ENCODE measurements around the gene CFAP221. TPM values are rescaled to one million over a fixed set of nuclear protein-coding genes. Genes with fewer than 3 reads are reported as not detected.

CFAP221 gene
- total RNA-seq, 1 donor from 2014 or later, result not detected

- Histone ChIP-seq H3K4me1 (no peaks in the 10 kb centered on the region), H3K4me3 (no peak overlapping the region), H3K27me3 (no peaks in the 10 kb centered on the region), H3K9me3 (no peaks in the 10 kb centered on the region), H3K36me3 (no peaks in the 10 kb centered on the region), H3K27ac (no peak overlapping the region)
- no peak for TF ChIP-seq CTCF (IDR thresholded peaks at IDR 0.05)
- intact Hi-C loops (cut with DNase I), result no loop called here
- DNase-seq (ENCODE audit: low spot score in 2 of 2), result no peak
These were observed 31.3 kb upstream of the CFAP221 start for GRCh38 chr2:119512946-119513345.

GRCh38 chr2:119513832-119514231, 30.4 kb upstream of the CFAP221 start:
- H3K4me1 ChIP-seq, result no peaks in the 10 kb centered on the region
- no peak for TF ChIP-seq CTCF (IDR thresholded peaks at IDR 0.05)
- H3K36me3 ChIP-seq, result no peaks in the 10 kb centered on the region
- H3K4me3 ChIP-seq, result no peak overlapping the region
- DNase-seq (ENCODE audit: low spot score in 2 of 2), result no peak
- no peaks in the 10 kb centered on the region for H3K9me3 ChIP-seq
- intact Hi-C loops (cut with DNase I), result no loop called here
- no peak overlapping the region for H3K27ac ChIP-seq
- H3K27me3 ChIP-seq, result no peaks in the 10 kb centered on the region

- DNase-seq (ENCODE audit: low spot score in 2 of 2), result no peak
- intact Hi-C loops (cut with DNase I), result no loop called here
- Histone ChIP-seq H3K9me3 (no peaks in the 10 kb centered on the region), H3K27me3 (no peaks in the 10 kb centered on the region), H3K4me3 (no peak overlapping the region), H3K27ac (no peak overlapping the region), H3K4me1 (no peaks in the 10 kb centered on the region), H3K36me3 (no peaks in the 10 kb centered on the region)
- no peak for TF ChIP-seq CTCF (IDR thresholded peaks at IDR 0.05)
These were observed 28.1 kb upstream of the CFAP221 start for GRCh38 chr2:119516121-119516520.

GRCh38 chr2:119517433-119517832, 26.8 kb upstream of the CFAP221 start:
- Histone ChIP-seq H3K27ac (no peak overlapping the region), H3K36me3 (no peaks in the 10 kb centered on the region), H3K4me1 (no peaks in the 10 kb centered on the region), H3K27me3 (no peaks in the 10 kb centered on the region), H3K4me3 (no peak overlapping the region), H3K9me3 (no peaks in the 10 kb centered on the region)
- DNase-seq (ENCODE audit: low spot score in 2 of 2), result peak in 1 of 2 donors; percentile 66
- peak in 2 of 3 experiments; percentile 15 to 38 for TF ChIP-seq CTCF (IDR thresholded peaks at IDR 0.05)
- intact Hi-C loops (cut with DNase I), result no loop called here

- intact Hi-C loops (cut with DNase I), result no loop called here
- Histone ChIP-seq H3K9me3 (no peaks in the 10 kb centered on the region), H3K36me3 (no peaks in the 10 kb centered on the region), H3K4me3 (no peak overlapping the region), H3K27ac (no peak overlapping the region), H3K27me3 (no peaks in the 10 kb centered on the region), H3K4me1 (no peaks in the 10 kb centered on the region)
- no peak for TF ChIP-seq CTCF (IDR thresholded peaks at IDR 0.05)
- no peak for DNase-seq (ENCODE audit: low spot score in 2 of 2)
These were observed 25.7 kb upstream of the CFAP221 start for GRCh38 chr2:119518401-119519056.

DNA sequence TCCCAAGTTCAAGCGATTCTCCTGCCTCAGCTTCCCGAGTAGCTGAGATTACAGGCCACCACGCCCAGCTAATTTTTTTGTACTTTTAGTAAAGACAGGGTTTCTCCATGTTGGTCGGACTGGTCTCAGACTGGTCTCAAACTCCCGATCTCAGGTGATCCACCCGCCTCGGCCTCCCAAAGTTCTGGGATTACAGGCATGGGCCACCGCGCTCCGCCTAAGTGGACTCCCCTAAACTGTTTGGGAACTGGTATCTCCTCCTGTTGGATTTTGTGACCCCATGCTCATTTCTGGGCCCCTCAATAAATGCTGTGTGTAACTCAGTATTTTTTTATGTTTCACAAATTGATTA, 25.2 kb upstream of the CFAP221 start:
- H3K36me3 ChIP-seq, result no peaks in the 10 kb centered on the region
- no peak for DNase-seq (ENCODE audit: low spot score in 2 of 2)
- intact Hi-C loops (cut with DNase I), result no loop called here
- no peak overlapping the region for H3K27ac ChIP-seq
- H3K4me3 ChIP-seq, result no peak overlapping the region
- no peaks in the 10 kb centered on the region for H3K27me3 ChIP-seq
- no peaks in the 10 kb centered on the region for H3K9me3 ChIP-seq
- no peak for TF ChIP-seq CTCF (IDR thresholded peaks at IDR 0.05)
- peaks cover 0 to 4% of the 10 kb centered on the region in 2 donors for H3K4me1 ChIP-seq

All from ascending aorta (tissue), 2 donors.